HG03378 (cell line): ENCODE measurements around the gene TMTC2.
"Not testable (repeated sequence)": the region's sequence is repeated elsewhere in the genome, so short reads cannot be mapped to it uniquely, and the experiment has no call there.

ENCODE experiments used
- ATAC-seq: cut with Tn5 transposase; IDR thresholded peaks from one replicate; pipeline ENCODE4 v1.9.1; 2021; ENCODE audit warnings: mild to moderate bottlenecking, moderate library complexity; ENCODE audit not compliant: unreplicated experiment

Gene TMTC2

DNA sequence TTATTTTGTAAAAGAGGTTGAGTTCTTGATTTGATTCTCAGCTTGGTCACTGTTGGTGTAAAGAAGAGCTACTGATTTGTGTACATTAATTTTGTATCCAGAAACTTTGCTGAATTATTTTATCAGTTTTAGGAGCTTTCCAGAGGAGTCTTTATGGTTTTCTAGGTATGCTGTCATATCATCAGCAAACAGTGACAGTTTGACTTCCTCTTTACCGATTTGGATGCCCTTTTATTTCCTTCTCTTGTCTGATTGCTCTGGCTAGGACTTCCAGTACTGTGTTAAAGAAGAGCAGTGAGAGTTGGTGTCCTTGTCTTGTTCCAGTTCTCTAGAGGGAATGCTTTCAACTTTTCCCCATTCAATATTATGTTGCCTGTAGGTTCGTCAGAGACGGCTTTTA lies 431.2 kb downstream of the TMTC2 start:
- ATAC-seq = not testable (repeated sequence)

DNA sequence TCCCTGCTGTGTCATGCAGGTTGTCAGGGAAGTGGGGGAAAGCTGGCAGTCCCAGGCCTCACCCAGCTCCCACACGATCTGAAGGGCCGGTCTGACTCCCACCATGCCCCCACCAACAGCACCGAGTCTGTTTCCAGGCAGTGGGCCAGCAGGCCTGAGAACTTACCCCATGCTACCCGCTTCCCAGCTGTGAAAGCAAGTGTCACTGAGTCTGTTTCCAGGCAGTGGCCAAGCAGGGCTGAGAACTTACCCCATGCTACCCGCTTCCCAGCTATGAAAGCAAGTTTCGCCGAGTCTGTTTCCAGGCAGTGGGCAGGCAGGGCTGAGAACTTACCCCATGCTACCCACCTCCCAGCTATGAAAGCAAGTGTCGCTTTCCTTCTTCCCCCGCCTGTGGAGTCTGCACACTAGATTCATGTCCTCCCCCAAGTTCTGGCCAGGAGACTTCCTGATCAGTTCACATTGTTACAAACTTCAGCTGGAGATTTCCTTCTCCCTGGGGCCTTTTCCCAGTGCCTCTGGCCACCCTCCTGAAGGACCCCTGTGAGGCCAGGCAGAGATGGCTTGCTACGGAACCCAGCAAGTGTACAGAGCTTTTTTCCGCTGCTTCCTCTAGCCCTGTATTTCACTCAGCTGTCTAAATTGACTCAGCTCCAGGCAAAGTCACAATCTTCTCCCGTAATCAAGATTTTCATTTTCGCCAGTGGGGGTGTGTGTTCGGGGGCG lies 435.4 kb downstream of the TMTC2 start:
- ATAC-seq = no peak

DNA sequence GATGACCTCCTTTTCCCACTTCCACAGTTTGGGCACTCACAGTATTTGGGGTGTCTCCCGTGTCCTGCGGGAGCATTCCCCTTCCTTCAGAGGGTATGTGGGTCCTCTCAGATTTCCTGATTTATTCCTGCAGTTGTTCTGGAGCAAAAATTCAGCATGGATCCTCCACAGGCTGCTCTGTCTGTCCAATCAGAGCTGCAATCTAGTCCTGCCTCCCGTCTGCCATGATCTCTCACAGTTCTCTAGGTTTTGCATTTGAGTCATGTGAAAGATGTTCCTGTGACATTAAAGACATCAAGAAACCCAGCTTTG lies 435.9 kb downstream of the TMTC2 start:
- no peak for ATAC-seq

DNA sequence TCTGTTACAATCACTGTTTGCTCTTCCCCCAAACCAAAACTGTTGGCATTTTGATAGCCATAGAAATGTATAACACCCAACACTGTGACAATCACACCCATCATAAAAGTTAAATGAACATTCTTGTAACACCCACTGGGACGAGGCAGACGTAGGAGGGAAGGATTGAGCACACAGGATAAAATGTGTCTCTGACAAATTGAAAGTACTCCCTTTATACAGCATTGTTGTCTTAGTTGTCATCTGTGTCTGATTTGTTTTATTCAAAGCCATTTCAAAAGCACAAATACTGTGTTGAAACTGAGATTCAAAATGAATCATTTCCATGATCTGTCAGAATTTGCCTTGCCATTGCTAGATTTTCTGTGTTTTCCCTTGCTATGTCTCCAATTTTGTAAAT lies 436.3 kb downstream of the TMTC2 start:
- ATAC-seq = no peak

DNA sequence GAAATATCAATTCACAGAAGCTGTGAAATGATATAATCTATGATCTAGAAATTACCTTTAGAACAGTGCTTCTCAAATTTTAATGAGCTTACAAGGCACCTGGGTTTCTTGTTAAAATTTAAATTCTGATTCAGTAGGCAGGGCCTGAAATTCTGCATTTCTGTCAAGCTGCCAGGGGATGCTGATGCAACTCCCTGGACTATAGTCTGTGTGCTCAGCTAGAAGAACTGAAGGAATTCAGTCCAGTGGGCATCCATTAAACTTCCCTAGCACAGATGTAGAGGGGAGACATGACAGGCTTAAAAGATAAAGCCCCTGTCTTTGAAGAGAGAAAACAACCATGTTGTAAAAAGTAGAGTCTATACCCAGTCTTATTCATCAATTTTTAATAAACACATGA lies 441.8 kb downstream of the TMTC2 start:
- ATAC-seq = no peak

DNA sequence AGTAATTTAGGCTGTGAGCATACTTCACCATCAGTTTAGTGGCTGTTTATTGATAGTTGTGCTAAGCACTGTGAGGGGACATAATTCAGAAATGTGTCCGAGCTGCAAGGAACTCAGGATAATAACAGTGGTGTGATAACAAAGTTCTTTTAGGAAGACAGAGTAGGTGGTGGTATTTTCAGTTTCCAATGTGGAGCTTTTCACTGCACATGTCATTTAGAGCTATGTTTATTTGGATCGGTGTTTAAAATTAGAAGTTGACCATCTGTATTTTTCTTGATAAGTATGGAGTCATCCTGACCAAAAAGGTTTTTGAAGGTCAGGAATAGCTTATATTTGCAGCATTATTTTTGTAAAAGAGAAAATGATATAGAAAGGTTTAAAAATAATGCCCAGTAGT lies 443.5 kb downstream of the TMTC2 start:
- no peak for ATAC-seq

DNA sequence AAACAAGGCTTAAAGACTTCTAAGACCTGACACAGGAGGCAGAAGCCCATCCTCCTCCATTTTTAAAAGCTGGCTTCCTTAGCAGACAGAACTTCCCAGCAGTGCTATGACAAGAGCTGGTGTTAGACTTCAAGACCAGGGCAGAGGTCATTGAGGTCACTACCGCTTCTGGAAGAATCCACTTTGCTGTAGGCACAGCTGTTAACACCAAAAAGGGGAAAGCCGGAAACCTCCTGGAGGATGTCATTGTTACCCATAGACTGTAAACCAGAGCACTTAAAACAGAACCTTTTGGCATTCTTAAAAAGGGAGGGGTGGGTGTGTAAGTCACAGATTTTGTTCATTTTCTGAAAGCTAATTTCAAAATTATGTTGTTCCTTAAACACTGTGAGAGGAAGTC lies 445.7 kb downstream of the TMTC2 start:
- no peak for ATAC-seq

DNA sequence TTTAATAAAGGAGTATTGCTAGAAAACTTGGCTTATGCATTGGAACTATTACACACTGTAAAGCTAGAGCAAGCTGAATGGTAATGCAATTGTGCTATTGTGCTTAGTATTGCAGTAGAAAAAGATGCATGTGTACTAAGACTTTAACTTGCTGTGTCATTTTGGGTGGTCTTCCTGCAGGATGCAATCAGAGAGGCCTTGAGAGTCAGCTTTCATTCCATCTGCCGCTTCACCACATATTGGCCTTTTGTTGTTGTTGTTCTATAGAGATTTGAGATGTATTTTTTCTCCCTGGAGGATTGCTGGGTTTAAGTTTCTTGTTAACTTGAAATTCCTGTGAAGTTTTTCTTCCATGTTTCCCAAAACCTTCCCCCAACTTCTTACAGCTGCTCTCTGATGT lies 449.7 kb downstream of the TMTC2 start:
- no peak for ATAC-seq

DNA sequence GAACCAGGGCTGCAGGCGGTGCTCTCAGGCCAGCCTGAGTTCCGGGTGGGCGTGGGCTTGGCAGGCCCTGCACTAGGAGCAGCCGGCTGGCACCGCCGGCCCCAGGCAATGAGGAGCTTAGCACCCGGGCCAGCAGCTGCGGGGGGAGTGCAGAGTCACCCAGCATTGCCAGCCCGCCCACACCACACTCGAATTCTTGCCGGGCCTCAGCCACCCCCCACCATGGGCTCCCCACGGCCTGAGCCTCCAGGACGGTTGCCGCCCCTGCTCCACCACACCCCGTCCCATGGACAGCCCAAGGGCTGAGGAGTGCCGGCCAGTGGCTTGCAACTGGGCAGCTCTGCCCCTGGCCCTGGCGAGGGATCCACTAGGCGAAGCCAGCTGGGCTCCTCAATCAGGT lies 453.4 kb downstream of the TMTC2 start:
- ATAC-seq = no peak

DNA sequence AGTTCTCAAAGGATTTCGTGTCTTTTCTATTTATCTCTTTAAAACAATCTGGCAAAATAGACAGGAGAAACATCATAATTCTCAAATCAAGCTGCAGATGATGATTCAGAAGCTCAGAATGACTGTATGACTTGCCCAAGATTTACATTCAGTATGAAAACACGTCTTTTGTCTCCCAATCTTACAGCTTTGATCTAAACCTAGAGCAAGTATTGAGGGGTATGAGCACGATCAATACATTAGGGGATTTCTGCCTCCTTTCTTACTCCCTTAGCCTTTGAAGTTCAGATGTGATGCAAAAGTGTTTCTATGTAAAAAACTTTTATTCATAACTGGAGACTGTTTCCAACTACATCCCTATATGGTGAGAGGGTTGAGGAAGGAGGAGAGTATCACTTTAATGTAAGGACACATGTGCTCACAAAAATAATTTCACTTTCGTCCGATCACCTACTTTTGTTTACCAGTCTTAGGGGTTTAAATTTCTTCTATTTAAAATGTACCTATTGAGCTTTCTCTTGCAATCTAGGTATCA lies 454.8 kb downstream of the TMTC2 start:
- no peak for ATAC-seq

DNA sequence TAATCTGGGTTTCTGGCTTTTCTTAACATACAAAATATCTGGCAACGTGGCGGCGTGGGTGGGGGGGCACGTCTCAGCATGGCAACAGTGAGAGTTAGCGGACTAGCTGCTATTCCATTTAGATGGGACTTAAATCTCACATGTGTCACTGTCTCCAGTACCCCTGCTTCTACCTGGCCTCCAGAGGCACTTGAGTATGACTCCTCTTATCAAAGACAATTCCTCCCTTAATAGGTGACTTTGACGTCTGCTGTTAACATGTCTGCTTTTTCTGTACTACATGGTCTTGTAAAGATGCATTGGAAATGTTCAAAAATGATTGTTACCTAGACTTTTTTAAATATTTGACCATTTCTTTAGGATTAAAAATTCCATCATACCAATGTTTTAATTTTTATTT lies 456.2 kb downstream of the TMTC2 start:
- no peak for ATAC-seq

DNA sequence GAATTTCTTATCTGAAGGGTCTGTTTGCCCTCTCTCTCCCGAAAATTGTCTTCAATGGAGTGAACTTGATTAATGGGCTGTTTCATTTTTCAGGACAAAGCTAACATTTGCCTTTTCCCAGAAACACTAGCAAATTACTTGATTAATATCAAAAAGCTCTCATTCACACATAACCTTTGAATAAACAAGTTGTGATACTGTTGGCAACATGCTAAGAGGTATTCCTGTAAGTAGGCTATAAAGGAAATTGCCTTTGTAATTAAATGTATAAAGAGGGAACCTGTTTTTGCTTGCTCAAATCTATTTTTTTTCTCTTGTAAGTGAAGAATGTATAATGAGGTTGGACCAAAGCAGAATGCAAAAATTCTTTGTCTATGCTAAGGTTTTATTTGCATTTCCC lies 457.2 kb downstream of the TMTC2 start:
- ATAC-seq = no peak

DNA sequence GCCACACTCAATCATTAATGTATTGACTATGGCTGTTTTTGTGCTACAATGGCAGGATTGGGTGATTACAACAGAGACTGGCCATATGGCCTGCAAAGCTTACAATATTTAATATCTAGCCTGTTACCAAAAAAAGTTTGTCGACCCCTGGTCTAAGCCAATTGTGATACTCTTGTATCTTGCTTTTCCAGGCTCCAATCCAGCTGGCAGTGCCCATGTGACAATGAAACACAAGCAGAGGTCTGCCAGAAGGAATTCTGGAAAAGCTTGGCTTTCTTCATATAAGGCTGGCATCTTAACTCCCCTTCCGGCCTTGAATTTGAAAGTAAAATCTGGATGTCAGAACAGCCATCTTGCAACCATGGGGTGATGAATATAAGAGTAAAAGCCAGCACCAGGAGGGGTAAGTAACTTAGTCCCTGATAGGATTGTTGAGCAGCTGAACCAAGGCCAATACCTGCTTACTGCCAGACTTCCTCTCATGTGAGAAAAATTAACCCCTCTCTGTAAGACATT lies 458.7 kb downstream of the TMTC2 start:
- ATAC-seq = no peak

DNA sequence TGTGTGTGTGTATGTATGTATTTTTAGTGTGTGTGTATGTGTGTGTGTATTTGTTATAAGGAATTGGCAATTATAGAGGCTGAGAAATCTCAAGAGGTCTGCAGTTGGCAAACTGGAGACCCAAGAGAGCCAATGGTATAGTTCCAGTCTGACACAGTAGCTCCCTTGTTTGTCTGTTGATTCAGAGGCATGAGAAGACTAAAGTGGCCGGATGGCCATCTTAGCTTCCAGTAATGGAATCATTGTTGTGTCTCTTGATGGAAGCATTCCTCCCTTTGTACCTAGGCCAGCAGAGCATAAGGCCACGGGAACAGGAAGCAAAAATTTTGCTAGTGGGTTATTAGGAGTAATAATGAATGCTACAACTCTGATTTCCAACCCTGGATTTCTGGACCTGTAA lies 460.6 kb downstream of the TMTC2 start:
- no peak for ATAC-seq

DNA sequence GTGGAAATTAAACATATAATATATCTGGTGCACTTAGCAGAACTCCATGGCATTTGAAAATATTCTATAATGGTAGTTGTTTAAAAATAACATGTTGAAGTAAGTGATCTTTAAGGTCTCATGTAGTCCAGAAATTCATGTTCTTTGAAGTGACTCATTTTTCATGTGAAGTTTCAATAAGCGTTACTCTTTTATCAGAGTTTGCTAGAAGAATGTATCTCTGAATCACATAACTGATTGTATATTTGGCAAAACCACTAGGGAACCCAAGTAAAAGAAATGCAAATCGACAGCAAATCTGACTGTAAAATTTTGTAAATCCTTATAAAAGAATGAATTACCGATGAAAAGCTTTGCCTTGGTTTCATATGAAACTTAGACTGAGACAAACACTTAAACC lies 463.3 kb downstream of the TMTC2 start:
- no peak for ATAC-seq

DNA sequence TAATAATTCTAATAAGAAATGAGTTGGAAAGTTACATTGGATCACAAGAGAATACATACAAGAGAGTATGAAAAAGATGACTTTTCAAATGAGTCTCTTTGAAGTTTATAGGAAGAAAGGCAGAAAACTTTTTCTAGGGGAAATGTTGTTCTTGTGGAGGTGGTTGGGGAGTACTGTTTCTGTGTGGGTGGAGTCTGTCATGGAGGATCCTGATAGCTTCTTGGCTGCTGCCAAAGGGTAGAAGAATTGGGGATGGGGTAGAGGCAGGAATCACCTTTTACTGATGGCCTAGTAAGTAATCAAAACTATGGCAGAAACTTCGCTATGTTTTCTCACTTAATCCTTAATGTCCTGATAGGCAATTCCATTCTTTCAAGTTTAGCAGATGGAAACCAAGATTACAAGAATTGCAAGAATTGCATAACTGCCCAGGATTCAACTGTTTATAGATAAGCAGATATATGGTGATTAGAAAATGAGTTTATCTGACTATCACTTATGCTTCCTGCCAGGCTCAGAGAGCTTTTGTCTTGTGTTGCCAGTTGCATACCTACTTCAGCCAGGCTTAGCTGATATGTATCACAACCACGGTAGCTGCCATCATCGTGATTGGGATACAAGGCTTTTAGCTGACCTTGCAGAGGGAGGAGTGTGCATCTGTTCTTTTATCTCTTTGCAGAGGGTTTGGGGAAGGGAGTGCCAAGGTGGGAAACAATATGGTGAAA lies 463.9 kb downstream of the TMTC2 start:
- ATAC-seq = no peak

DNA sequence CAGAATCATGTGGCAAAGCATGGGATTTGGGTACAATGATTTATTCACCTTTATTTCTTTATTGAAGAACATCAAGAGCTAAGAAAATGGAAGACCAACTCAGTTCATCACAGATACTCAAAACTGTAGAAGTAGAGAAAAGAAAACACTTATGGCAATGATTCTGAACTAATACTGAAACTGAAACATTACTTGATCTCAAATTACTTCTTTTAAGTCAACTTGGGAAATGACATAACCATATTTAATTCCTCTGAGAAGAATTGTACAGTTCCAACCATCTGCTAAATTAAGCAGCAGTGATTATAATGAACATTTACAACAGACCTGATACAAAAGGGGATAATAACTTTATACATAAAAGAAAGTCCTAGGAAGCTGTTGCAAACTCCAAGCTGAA lies 466.5 kb downstream of the TMTC2 start:
- ATAC-seq = no peak

DNA sequence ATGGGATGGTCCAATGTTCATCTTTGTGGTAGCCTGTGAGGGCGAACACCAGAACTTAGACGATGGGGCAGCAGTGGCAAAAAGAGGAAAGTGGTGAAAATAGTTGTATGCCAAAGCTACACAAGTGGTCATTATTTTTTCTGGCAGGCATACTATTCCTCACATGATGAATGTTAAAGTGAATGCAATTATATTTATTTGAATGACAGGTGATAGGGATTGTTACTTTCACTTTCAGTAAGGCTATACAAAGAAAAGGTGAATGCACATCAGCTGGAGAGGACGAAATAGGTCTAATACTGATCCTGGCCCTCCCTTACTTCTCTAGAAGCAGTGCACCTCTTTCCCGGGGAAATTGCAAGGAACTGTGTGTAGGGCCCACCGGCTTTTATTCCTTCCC lies 470.1 kb downstream of the TMTC2 start:
- ATAC-seq = no peak

DNA sequence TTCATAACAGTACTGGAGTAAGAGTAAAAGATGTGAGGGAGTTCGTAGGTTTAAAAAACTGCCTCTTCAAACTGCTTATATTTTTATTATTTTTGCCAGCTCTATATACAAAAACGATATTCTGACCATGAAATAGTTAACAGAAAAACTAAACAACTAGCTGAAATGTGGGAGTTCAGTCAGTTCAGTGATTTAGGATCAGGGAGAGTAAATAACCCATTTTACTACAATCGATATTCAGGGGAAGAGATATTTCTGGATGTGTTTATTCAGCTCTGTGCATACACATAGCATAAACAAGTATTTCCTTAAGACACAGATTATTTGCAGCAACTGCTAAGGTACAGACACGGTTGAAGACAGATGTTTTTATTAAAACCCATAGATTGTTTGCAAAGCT lies 470.9 kb downstream of the TMTC2 start:
- ATAC-seq = no peak

DNA sequence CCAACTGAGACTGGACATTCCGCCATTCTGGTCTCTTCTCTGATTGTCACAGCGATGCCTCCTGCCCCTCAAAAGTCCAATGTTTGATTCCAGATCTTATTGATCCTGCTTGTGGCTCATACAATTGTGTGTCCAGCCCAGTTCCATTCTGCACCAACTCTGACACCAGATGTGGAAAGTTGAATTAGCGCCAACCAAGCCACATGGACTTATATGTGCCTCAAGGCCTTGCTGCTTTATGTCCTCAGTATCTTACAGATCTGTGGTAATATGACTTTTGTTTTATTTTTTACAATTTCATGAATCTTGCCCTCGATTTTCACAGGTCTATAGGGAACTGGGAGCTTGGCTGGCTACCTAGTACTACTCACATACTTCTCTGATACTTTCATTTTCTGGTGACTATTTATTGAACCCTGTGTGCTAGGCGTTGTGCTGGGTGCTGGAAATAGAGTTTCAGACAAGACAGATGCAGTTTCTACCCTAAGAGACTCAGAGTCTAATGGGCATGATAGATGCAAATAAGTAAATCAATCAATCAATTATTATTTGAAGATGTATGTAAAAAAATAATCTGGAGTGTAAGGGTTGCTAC lies 472.0 kb downstream of the TMTC2 start:
- ATAC-seq = no peak

DNA sequence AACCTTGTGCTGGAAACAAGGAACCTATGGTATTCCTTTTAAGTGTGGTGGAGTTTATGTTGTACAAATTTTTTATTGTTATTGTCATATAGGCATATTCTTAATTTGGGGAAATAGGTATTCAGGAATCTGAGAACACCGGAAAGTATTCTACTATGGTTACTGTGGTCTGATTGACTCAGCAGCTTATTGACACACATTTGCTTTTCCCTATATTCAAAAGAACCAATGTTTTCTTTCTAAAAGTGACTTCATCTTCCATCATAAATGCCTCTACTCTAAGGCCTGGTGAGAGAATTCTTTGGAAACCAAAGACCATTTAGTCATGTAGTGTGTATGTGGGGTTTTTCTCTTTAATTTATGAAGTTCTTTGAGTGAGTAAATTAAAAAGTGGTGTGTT lies 474.8 kb downstream of the TMTC2 start:
- no peak for ATAC-seq

DNA sequence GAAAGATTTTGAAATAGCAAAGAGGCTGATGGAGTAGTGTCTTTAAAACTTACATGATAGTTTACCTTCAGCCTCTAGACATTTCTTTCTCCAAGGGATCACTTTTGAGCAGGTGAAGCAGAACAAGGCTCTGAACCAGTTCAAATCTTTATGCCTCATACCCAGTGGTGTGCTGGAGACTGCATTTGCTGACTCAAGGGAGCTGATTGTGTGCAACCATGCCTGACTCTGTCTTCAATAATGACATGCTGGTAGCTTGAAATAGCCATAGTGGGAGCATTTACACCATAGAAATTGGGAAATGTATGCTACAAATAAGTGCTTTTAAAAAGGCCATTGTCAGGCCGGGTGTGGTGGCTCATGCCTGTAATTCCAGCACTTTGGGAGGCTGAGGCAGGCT lies 482.0 kb downstream of the TMTC2 start:
- ATAC-seq = no peak
